Spleen (tissue), 7 donors: ENCODE data around the gene NR2F1-AS1.
A peak's percentile ranks its signal among the peaks of the same experiment; 100 is the strongest.

ENCODE experiments used
- CTCF ChIP-seq, 11 experiments: fragments of 200-600 bp in 7 of 11; fragments of 450-650 bp in 4 of 11; sonication (generic) in 4 of 11; IDR thresholded peaks in 8 of 11; conservative IDR thresholded peaks in 3 of 11; 1 replicate in 7 of 11; 2 replicates in 4 of 11; pipeline versions ENCODE4 v1.4.0 to v1.8.0; 2016 to 2021; ENCODE audit warnings: antibody characterized with exemption in 11 of 11, inconsistent platforms in 4 of 11, mild to moderate bottlenecking in 1 of 11
- POLR2A ChIP-seq, 3 donors: fragments of 450-650 bp; IDR thresholded peaks; one replicate each; pipeline ENCODE4 v1.5.1; 2017; ENCODE audit warnings: antibody characterized with exemption in 3 of 3, mild to moderate bottlenecking in 1 of 3
- POLR2AphosphoS5 ChIP-seq, 3 donors: sonication (generic); formaldehyde crosslinking; IDR thresholded peaks; one replicate each; pipeline ENCODE4 v1.5.1; 2017; ENCODE audit warnings: antibody characterized with exemption in 3 of 3
- donor health status: DM: no; HTN: no; CAD: no; lungs with moderate emphysema.
- donor health status: DM: no; HTN: no; CAD: no.
- donor health status: DM: no; HTN: no; CAD: no.

- TF ChIP-seq CTCF (IDR thresholded peaks at IDR 0.05 in 8 of 11, conservative IDR thresholded peaks at IDR 0.05 in 3 of 11) (no peak), POLR2AphosphoS5 (IDR thresholded peaks at IDR 0.05) (peak in 2 of 3 donors; percentile 25 to 27), POLR2A (IDR thresholded peaks at IDR 0.05) (no peak)
Observed at GRCh38 chr5:93583768-93584595, 3.0 kb upstream of the NR2F1-AS1 start.
